ENCODE data around the gene CPN2. TPM values are rescaled to one million over a fixed set of nuclear protein-coding genes. Genes with fewer than 3 reads are reported as not detected.

Gene CPN2, protein sequence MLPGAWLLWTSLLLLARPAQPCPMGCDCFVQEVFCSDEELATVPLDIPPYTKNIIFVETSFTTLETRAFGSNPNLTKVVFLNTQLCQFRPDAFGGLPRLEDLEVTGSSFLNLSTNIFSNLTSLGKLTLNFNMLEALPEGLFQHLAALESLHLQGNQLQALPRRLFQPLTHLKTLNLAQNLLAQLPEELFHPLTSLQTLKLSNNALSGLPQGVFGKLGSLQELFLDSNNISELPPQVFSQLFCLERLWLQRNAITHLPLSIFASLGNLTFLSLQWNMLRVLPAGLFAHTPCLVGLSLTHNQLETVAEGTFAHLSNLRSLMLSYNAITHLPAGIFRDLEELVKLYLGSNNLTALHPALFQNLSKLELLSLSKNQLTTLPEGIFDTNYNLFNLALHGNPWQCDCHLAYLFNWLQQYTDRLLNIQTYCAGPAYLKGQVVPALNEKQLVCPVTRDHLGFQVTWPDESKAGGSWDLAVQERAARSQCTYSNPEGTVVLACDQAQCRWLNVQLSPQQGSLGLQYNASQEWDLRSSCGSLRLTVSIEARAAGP
- total RNA-seq (2021) (0.09 to 0.14 TPM in 2 of 3 replicates, not detected in the other), Bru-seq, nascent RNA (not detected)
- long read RNA-seq, experiment 1: 0 reads
- long read RNA-seq, experiment 2: 0 reads
- long read RNA-seq, experiment 3: 0 reads

- no peak for ATAC-seq
- no peak for DNase-seq (ENCODE audit: low spot score)
- Mint-ChIP-seq H3K4me1 (no peaks in the 10 kb centered on the region), H3K27me3 (ENCODE audit: low read depth) (no peaks in the 10 kb centered on the region), H3K36me3 (no peaks in the 10 kb centered on the region), H3K27ac (peak within 1 kb of the TSS; percentile 84), H3K9me3 (no peaks in the 10 kb centered on the region), H3K4me3 (no peak within 1 kb of the TSS)
- CTCF ChIA-PET: interaction anchor here (0.7 to 2.9 kb wide), 8 partner anchors 9 to 163 kb away, joined by 3 to 18 read pairs (median 3); partner anchors contain the start of gene LRRC15
- TF ChIP-seq SP1 (CRISPR knock-in tag; conservative IDR thresholded peaks at IDR 0.05) (no peak), E2F4 (CRISPR knock-in tag; IDR thresholded peaks at IDR 0.05; ENCODE audit: borderline replicate concordance, low read depth) (no peak), ATF3 (CRISPR knock-in tag; conservative IDR thresholded peaks at IDR 0.05) (no peak), JAZF1 (CRISPR knock-in tag; IDR thresholded peaks at IDR 0.05) (no peak), ZNF219 (CRISPR knock-in tag; IDR thresholded peaks at IDR 0.05; ENCODE audit: borderline replicate concordance) (no peak), ZSCAN18 (CRISPR knock-in tag; IDR thresholded peaks at IDR 0.05) (no peak), TEAD1 (CRISPR knock-in tag; IDR thresholded peaks at IDR 0.05) (no peak), TCF7 (CRISPR knock-in tag; IDR thresholded peaks at IDR 0.05; ENCODE audit: low read depth) (no peak), ZBTB21 (CRISPR knock-in tag; IDR thresholded peaks at IDR 0.05; ENCODE audit: borderline replicate concordance) (no peak), ZNF138 (CRISPR knock-in tag; conservative IDR thresholded peaks at IDR 0.05) (no peak), NFYB (CRISPR knock-in tag; conservative IDR thresholded peaks at IDR 0.05; ENCODE audit: low read depth) (no peak)
- TF ChIP-seq, protein P1, sequence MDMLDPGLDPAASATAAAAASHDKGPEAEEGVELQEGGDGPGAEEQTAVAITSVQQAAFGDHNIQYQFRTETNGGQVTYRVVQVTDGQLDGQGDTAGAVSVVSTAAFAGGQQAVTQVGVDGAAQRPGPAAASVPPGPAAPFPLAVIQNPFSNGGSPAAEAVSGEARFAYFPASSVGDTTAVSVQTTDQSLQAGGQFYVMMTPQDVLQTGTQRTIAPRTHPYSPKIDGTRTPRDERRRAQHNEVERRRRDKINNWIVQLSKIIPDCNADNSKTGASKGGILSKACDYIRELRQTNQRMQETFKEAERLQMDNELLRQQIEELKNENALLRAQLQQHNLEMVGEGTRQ (CRISPR knock-in tag; IDR thresholded peaks at IDR 0.05): no peak
- POLR2A ChIA-PET: no interaction called here
These were observed at the start of gene CPN2 for GRCh38 chr3:194351080-194351672. TSS of gene CPN2 (minus strand) at chr3:194351328. CDS start at chr3:194342702, 8,626 bp downstream.

- Mint-ChIP-seq H3K9me3 (no peaks in the 10 kb centered on the region), H3K36me3 (no peaks in the 10 kb centered on the region), H3K27ac (no peak overlapping the region), H3K27me3 (ENCODE audit: low read depth) (peaks cover 43% of the 10 kb centered on the region), H3K4me3 (no peak overlapping the region), H3K4me1 (peaks cover 27% of the 10 kb centered on the region)
- ChIA-PET CTCF (interaction anchor here (0.6 to 1.3 kb wide), 5 partner anchors 42 to 183 kb away, joined by 3 to 6 read pairs (median 4); no protein-coding TSS in a partner anchor), POLR2A (interaction anchor here (1.1 kb wide), 1 partner anchor 58 kb away, joined by 3 read pairs; no protein-coding TSS in a partner anchor)
- DNase-seq (ENCODE audit: low spot score) (no peak), ATAC-seq (no peak)
- TF ChIP-seq ATF3 (CRISPR knock-in tag; conservative IDR thresholded peaks at IDR 0.05): no peak
- TF ChIP-seq ZNF281 (CRISPR knock-in tag; IDR thresholded peaks at IDR 0.05): no peak
- TF ChIP-seq CBFB (CRISPR knock-in tag; IDR thresholded peaks at IDR 0.05; ENCODE audit: low read depth): no peak
These were observed 48.8 kb upstream of the CPN2 start for GRCh38 chr3:194399874-194400411.

Measured in WTC11 (cell line).